Stomach (tissue), 4 donors: Measurements from ENCODE around the gene SLC6A3.

Source experiments
- EP300 ChIP-seq: sonication (generic); formaldehyde crosslinking; IDR thresholded peaks from one replicate; pipeline ENCODE4 v1.6.1; 2017; ENCODE audit warnings: antibody characterized with exemption
- POLR2A ChIP-seq, 4 donors: fragments of 450-650 bp; IDR thresholded peaks; one replicate each; pipeline ENCODE4 v1.6.1; 2016; ENCODE audit warnings: antibody characterized with exemption in 4 of 4, control low read depth in 2 of 4, mild to moderate bottlenecking in 1 of 4, moderate library complexity in 1 of 4
- TF ChIP-seq, protein P1 (sequence below), 7 experiments: fragments of 450-650 bp in 4 of 7; fragments of 200-600 bp in 3 of 7; sonication (generic) in 3 of 7; IDR thresholded peaks; one replicate each; pipeline ENCODE4 v1.5.1; 2016 to 2019; ENCODE audit warnings: antibody characterized with exemption in 7 of 7, control low read depth in 2 of 7, mild to moderate bottlenecking in 1 of 7

DNA sequence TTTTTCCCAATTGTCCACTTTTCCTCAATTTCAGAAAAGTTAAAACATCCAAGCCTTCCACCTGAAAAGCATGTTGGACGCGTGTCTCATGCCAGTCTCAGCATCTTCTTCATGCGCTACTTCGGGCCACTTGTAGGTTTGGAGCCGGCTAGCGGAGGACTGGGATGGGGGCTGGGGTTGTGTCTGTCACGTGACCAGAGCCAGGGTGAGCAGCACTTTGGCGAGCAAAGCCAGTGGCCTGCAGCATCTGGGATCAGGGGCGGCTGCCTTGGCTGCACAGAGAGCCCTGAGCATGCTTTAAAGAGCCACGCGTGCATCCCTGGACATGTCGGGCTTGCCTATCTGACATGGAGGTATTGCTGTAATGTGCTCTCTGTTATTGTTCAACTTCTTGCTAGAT lies 41.2 kb downstream of the SLC6A3 start:
- TF ChIP-seq POLR2A (IDR thresholded peaks at IDR 0.05) (no peak), EP300 (no peak)
- TF ChIP-seq, protein P1, sequence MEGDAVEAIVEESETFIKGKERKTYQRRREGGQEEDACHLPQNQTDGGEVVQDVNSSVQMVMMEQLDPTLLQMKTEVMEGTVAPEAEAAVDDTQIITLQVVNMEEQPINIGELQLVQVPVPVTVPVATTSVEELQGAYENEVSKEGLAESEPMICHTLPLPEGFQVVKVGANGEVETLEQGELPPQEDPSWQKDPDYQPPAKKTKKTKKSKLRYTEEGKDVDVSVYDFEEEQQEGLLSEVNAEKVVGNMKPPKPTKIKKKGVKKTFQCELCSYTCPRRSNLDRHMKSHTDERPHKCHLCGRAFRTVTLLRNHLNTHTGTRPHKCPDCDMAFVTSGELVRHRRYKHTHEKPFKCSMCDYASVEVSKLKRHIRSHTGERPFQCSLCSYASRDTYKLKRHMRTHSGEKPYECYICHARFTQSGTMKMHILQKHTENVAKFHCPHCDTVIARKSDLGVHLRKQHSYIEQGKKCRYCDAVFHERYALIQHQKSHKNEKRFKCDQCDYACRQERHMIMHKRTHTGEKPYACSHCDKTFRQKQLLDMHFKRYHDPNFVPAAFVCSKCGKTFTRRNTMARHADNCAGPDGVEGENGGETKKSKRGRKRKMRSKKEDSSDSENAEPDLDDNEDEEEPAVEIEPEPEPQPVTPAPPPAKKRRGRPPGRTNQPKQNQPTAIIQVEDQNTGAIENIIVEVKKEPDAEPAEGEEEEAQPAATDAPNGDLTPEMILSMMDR (IDR thresholded peaks at IDR 0.05), result no peak
